Liver (tissue), 9 donors: ENCODE results near the gene LELP1. TPM values are rescaled to one million over a fixed set of nuclear protein-coding genes. Genes with fewer than 3 reads are reported as not detected.

Experiments
- DNase-seq: peaks from one replicate; pipeline ENCODE4 v3.0.0-alpha.2; 2017; ENCODE audit warnings: low spot score
- H3K27ac ChIP-seq, 2 donors: one replicate each; pipeline ENCODE4 v1.7.0; 2013; ENCODE audit warnings: inconsistent platforms in 2 of 2, low read length in 2 of 2, control low read depth in 1 of 2, low read depth in 1 of 2, mild to moderate bottlenecking in 1 of 2
- H3K27me3 ChIP-seq, 4 donors: one replicate each; pipeline versions ENCODE4 v1.6.1 to v1.7.0; 2013; ENCODE audit warnings: low read length in 3 of 4, inconsistent platforms in 1 of 4, mild to moderate bottlenecking in 1 of 4, moderate library complexity in 1 of 4; ENCODE audit not compliant: control insufficient read depth in 4 of 4, insufficient read depth in 4 of 4
- H3K36me3 ChIP-seq, 4 donors: one replicate each; pipeline versions ENCODE4 v1.6.1 to v1.7.0; 2013; ENCODE audit warnings: low read length in 3 of 4, mild to moderate bottlenecking in 3 of 4, low read depth in 1 of 4, moderate library complexity in 1 of 4; ENCODE audit not compliant: control insufficient read depth in 4 of 4, insufficient read depth in 3 of 4
- H3K4me1 ChIP-seq, 4 donors: one replicate each; pipeline versions ENCODE4 v1.6.1 to v1.7.0; 2013; ENCODE audit warnings: low read length in 3 of 4, mild to moderate bottlenecking in 3 of 4, moderate library complexity in 1 of 4; ENCODE audit not compliant: control insufficient read depth in 4 of 4, insufficient read depth in 4 of 4
- H3K4me3 ChIP-seq, 3 donors: one replicate each; pipeline versions ENCODE4 v1.6.1 to v1.7.0; 2013; ENCODE audit warnings: low read length in 3 of 3, control low read depth in 1 of 3, low read depth in 1 of 3, mild to moderate bottlenecking in 1 of 3
- H3K9ac ChIP-seq, 2 donors: one replicate each; pipeline ENCODE4 v1.7.0; 2013; ENCODE audit warnings: low read length in 2 of 2, mild to moderate bottlenecking in 2 of 2, moderate library complexity in 2 of 2, control low read depth in 1 of 2, low read depth in 1 of 2
- H3K9me3 ChIP-seq, 4 donors: one replicate each; pipeline versions ENCODE4 v1.6.1 to v1.7.0; 2013; ENCODE audit warnings: low read length in 3 of 4; ENCODE audit not compliant: control insufficient read depth in 4 of 4
- EGR1 ChIP-seq, 2 donors: IDR thresholded peaks; 2 replicates each; pipeline ENCODE4 v1.6.1; 2016 to 2018; ENCODE audit warnings: antibody characterized with exemption in 2 of 2, low read depth in 2 of 2
- FOXA1 ChIP-seq: IDR thresholded peaks from 2 replicates; pipeline ENCODE4 v1.6.1; 2016; ENCODE audit warnings: antibody characterized with exemption
- FOXA2 ChIP-seq: IDR thresholded peaks from 2 replicates; pipeline ENCODE4 v1.6.1; 2016; ENCODE audit warnings: antibody characterized with exemption
- GABPA ChIP-seq, 2 donors: IDR thresholded peaks in 1 of 2; conservative IDR thresholded peaks in 1 of 2; 2 replicates each; pipeline ENCODE4 v1.6.1; 2016; ENCODE audit warnings: antibody characterized with exemption in 2 of 2, mild to moderate bottlenecking in 1 of 2, moderate library complexity in 1 of 2
- HNF4A ChIP-seq, 2 donors: conservative IDR thresholded peaks; 2 replicates each; pipeline ENCODE4 v1.6.1; 2016; ENCODE audit warnings: antibody characterized with exemption in 2 of 2, mild to moderate bottlenecking in 2 of 2
- HNF4G ChIP-seq: IDR thresholded peaks from 2 replicates; pipeline ENCODE4 v1.6.1; 2016; ENCODE audit warnings: antibody characterized with exemption
- JUND ChIP-seq, 2 donors: IDR thresholded peaks; 2 replicates each; pipeline ENCODE4 v1.6.1; 2016; ENCODE audit warnings: antibody characterized with exemption in 2 of 2
- NR2F2 ChIP-seq: IDR thresholded peaks from 2 replicates; pipeline ENCODE4 v1.6.1; 2016; ENCODE audit warnings: antibody characterized with exemption
- RAD21 ChIP-seq, 2 donors: IDR thresholded peaks; 2 replicates each; pipeline ENCODE4 v1.6.1; 2016; ENCODE audit warnings: antibody characterized with exemption in 2 of 2, mild to moderate bottlenecking in 2 of 2
- RXRA ChIP-seq, 2 donors: IDR thresholded peaks; 2 replicates each; pipeline ENCODE4 v1.6.1; 2017 to 2018; ENCODE audit warnings: antibody characterized with exemption in 2 of 2, mild to moderate bottlenecking in 1 of 2
- SP1 ChIP-seq: IDR thresholded peaks from 2 replicates; pipeline ENCODE4 v1.6.1; 2018; ENCODE audit warnings: antibody characterized with exemption, mild to moderate bottlenecking
- TAF1 ChIP-seq: conservative IDR thresholded peaks from 2 replicates; pipeline ENCODE4 v1.6.1; 2016; ENCODE audit warnings: antibody characterized with exemption, mild to moderate bottlenecking
- YY1 ChIP-seq: IDR thresholded peaks from 2 replicates; pipeline ENCODE4 v1.6.1; 2016; ENCODE audit warnings: antibody characterized with exemption, mild to moderate bottlenecking
- ZBTB33 ChIP-seq: IDR thresholded peaks from 2 replicates; pipeline ENCODE4 v1.6.1; 2016; ENCODE audit warnings: antibody characterized with exemption
- WGBS: extraction: QIAGEN DNeasy Blood & Tissue Kit; methylation state at CpG from one replicate; pipeline ENCODE4 v1.1.7; 2013; 5-methylcytosine and 5-hydroxymethylcytosine counted together
- polyA plus RNA-seq, 2 donors: library from polyadenylated mRNA; stranded (reverse) in 1 of 2; unstranded in 1 of 2; fragments of 200-250 nt in 1 of 2; fragments of >200 nt in 1 of 2; fragmentation: Nextera tagmentation in 1 of 2; extraction: Ambion mirVana in 1 of 2; gene quantifications; one replicate each; pipeline versions ENCODE4 v1.2.1 to v1.2.3, GENCODE V29; 2013 to 2015
- total RNA-seq, 2 donors: library from RNA; depleted of rRNA; stranded (reverse); fragments of >200 nt; gene quantifications; one replicate each; pipeline ENCODE4 v1.2.3, GENCODE V29; 2014
- TF ChIP-seq, protein P1 (sequence below): fragments of 150-350 bp; IDR thresholded peaks from 2 replicates; pipeline ENCODE4 v1.5.1; 2017; ENCODE audit warnings: improper control_type of control experiment, low read depth, low read length; ENCODE audit not compliant: missing input control
- TF ChIP-seq, protein P2 (sequence below): IDR thresholded peaks from 2 replicates; pipeline ENCODE4 v1.6.1; 2016; ENCODE audit warnings: antibody characterized with exemption
- TF ChIP-seq, protein P3 (sequence below): IDR thresholded peaks from 2 replicates; pipeline ENCODE4 v1.6.1; 2016; ENCODE audit warnings: antibody characterized with exemption, mild to moderate bottlenecking
- TF ChIP-seq, protein P4 (sequence below): IDR thresholded peaks from 2 replicates; pipeline ENCODE4 v1.6.1; 2016; ENCODE audit warnings: antibody characterized with exemption
- donor health status: healthy.
- donor health status: healthy.
- donor health status: healthy.
- donor health status: healthy.
- donor health status: healthy.

LELP1 gene
- total and polyA plus RNA-seq, 4 donors, result not detected

DNA sequence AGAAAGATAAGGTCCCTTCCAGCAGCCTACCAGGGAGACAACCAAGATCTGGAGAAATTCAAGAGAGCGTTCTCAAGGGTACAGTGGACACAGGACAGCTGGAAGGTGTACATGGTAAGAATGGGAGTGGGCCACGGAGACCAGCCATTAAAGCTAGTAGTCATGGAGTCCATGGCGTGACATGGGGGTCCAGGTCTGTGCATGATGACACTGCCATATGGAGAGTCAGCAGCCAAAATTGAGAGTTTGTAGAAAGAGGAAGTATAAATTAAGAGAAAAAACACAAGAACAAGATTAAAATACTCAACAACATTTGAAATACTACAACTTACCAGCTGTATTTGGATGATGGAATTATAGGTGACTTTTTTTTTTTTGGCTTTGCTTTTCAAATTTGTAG is 48.3 kb downstream of the LELP1 start (continued):
- TF ChIP-seq, protein P1, sequence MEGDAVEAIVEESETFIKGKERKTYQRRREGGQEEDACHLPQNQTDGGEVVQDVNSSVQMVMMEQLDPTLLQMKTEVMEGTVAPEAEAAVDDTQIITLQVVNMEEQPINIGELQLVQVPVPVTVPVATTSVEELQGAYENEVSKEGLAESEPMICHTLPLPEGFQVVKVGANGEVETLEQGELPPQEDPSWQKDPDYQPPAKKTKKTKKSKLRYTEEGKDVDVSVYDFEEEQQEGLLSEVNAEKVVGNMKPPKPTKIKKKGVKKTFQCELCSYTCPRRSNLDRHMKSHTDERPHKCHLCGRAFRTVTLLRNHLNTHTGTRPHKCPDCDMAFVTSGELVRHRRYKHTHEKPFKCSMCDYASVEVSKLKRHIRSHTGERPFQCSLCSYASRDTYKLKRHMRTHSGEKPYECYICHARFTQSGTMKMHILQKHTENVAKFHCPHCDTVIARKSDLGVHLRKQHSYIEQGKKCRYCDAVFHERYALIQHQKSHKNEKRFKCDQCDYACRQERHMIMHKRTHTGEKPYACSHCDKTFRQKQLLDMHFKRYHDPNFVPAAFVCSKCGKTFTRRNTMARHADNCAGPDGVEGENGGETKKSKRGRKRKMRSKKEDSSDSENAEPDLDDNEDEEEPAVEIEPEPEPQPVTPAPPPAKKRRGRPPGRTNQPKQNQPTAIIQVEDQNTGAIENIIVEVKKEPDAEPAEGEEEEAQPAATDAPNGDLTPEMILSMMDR, result no peak

DNA sequence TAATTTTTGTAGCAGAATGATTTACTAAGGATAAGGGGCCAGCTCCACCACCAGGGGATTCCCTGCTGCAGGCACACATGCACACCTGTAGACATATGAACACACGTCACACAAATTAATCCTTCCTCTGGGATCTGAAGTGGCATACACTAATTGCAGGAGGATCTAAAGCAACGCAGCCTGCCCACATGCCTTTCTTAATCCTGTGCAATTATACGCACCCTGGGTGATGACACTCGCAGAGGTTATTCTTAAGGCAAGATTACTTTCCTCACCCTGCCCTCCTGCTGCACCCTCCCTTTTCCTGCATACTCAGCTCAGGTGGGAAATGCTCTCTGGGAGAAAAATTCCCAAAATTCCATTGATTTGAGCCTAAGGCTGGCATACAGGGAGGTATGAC is 48.8 kb downstream of the LELP1 start:
- no peak overlapping the region for H3K4me3 ChIP-seq
- peaks cover 0 to 7% (median 0%) of the 10 kb centered on the region in 4 donors for H3K27me3 ChIP-seq
- H3K9me3 ChIP-seq, result no peaks in the 10 kb centered on the region
- no peak for DNase-seq
- H3K9ac ChIP-seq, result no peak overlapping the region
- TF ChIP-seq SP1 (no peak), ZBTB33 (no peak), JUND (IDR thresholded peaks at IDR 0.05) (no peak)
- no peaks in the 10 kb centered on the region for H3K4me1 ChIP-seq
- 80% methylated on average over 4 of the region's 4 CpGs for whole genome bisulfite sequencing
- no peak overlapping the region for H3K27ac ChIP-seq
- H3K36me3 ChIP-seq, result no peaks in the 10 kb centered on the region

- no peak overlapping the region for H3K27ac ChIP-seq
- no peaks in the 10 kb centered on the region for H3K36me3 ChIP-seq
- H3K9ac ChIP-seq, result no peak overlapping the region
- H3K4me1 ChIP-seq, result no peaks in the 10 kb centered on the region
- 43% methylated on average over 2 of the region's 2 CpGs for WGBS
- peaks cover 0 to 7% (median 0%) of the 10 kb centered on the region in 4 donors for H3K27me3 ChIP-seq
- TF ChIP-seq, protein P2, sequence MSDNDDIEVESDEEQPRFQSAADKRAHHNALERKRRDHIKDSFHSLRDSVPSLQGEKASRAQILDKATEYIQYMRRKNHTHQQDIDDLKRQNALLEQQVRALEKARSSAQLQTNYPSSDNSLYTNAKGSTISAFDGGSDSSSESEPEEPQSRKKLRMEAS, result no peak
- TF ChIP-seq FOXA1 (no peak), JUND (IDR thresholded peaks at IDR 0.05) (no peak), SP1 (no peak), HNF4A (conservative IDR thresholded peaks at IDR 0.05) (no peak), GABPA (IDR thresholded peaks at IDR 0.05 in 1 of 2, conservative IDR thresholded peaks at IDR 0.05 in 1 of 2) (no peak), EGR1 (IDR thresholded peaks at IDR 0.05; ENCODE audit: low read depth in 2 of 2) (no peak), ZBTB33 (no peak), FOXA2 (no peak), TAF1 (no peak), RAD21 (IDR thresholded peaks at IDR 0.05) (no peak), RXRA (IDR thresholded peaks at IDR 0.05) (no peak), YY1 (no peak), NR2F2 (no peak), HNF4G (no peak)
- TF ChIP-seq, protein P3, sequence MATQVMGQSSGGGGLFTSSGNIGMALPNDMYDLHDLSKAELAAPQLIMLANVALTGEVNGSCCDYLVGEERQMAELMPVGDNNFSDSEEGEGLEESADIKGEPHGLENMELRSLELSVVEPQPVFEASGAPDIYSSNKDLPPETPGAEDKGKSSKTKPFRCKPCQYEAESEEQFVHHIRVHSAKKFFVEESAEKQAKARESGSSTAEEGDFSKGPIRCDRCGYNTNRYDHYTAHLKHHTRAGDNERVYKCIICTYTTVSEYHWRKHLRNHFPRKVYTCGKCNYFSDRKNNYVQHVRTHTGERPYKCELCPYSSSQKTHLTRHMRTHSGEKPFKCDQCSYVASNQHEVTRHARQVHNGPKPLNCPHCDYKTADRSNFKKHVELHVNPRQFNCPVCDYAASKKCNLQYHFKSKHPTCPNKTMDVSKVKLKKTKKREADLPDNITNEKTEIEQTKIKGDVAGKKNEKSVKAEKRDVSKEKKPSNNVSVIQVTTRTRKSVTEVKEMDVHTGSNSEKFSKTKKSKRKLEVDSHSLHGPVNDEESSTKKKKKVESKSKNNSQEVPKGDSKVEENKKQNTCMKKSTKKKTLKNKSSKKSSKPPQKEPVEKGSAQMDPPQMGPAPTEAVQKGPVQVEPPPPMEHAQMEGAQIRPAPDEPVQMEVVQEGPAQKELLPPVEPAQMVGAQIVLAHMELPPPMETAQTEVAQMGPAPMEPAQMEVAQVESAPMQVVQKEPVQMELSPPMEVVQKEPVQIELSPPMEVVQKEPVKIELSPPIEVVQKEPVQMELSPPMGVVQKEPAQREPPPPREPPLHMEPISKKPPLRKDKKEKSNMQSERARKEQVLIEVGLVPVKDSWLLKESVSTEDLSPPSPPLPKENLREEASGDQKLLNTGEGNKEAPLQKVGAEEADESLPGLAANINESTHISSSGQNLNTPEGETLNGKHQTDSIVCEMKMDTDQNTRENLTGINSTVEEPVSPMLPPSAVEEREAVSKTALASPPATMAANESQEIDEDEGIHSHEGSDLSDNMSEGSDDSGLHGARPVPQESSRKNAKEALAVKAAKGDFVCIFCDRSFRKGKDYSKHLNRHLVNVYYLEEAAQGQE, result no peak
- TF ChIP-seq, protein P4, sequence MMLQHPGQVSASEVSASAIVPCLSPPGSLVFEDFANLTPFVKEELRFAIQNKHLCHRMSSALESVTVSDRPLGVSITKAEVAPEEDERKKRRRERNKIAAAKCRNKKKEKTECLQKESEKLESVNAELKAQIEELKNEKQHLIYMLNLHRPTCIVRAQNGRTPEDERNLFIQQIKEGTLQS, result no peak
- TF ChIP-seq, protein P1, result no peak
- DNase-seq, result no peak
- no peaks in the 10 kb centered on the region for H3K9me3 ChIP-seq
- H3K4me3 ChIP-seq, result no peak overlapping the region
Observed at GRCh38 chr1:153253076-153253475, 49.8 kb downstream of the LELP1 start.
